Naive thymus-derived CD4-positive, alpha-beta T cell (primary cell): ENCODE results near the gene DTNA. TPM values are rescaled to one million over a fixed set of nuclear protein-coding genes. Genes with fewer than 3 reads are reported as not detected.

Experiments
- ATAC-seq: fragments of 150-1000 bp; cut with Tn5 transposase; 2 replicates; pipeline ENCODE4 v1.10.0; 2021; ENCODE audit warnings: mild to moderate bottlenecking, moderate library complexity
- CTCF ChIA-PET: fragments of 350-600 bp; sonication (Branson Sonifier 250); formaldehyde crosslinking; loops from one replicate; lab custom pipeline; 2021; ENCODE audit warnings: antibody characterized with exemption; lab: Charles Lee
- POLR2A ChIA-PET: fragments of 350-600 bp; sonication (Branson Sonifier 250); formaldehyde crosslinking; loops from one replicate; lab custom pipeline; 2021; ENCODE audit warnings: antibody characterized with exemption, inconsistent platforms; lab: Charles Lee
- DNase-seq, 9 donors: peaks; one replicate each; pipeline versions ENCODE4 v3.0.0 to v3.0.0-alpha.2; 2020 to 2022; ENCODE audit warnings: mixed read lengths in 1 of 9
- H3K27ac ChIP-seq: one replicate; pipeline ENCODE4 v1.7.0; 2013; ENCODE audit warnings: mild to moderate bottlenecking, low read depth, low read length, moderate library complexity
- H3K27me3 ChIP-seq, 2 donors: one replicate each; pipeline ENCODE4 v1.7.0; 2013; ENCODE audit warnings: low read length in 2 of 2, mild to moderate bottlenecking in 2 of 2, moderate library complexity in 2 of 2; ENCODE audit not compliant: control insufficient read depth in 2 of 2, insufficient read depth in 2 of 2
- H3K36me3 ChIP-seq, 3 experiments: 1 replicate in 2 of 3; 2 replicates in 1 of 3; pipeline ENCODE4 v1.7.0; 2013; ENCODE audit warnings: low read length in 3 of 3, mild to moderate bottlenecking in 3 of 3, moderate library complexity in 1 of 3; ENCODE audit not compliant: insufficient read depth in 3 of 3, control insufficient read depth in 2 of 3
- H3K4me1 ChIP-seq, 2 donors: one replicate each; pipeline ENCODE4 v1.7.0; 2013; ENCODE audit warnings: low read length in 2 of 2, mild to moderate bottlenecking in 2 of 2, moderate library complexity in 1 of 2; ENCODE audit not compliant: control insufficient read depth in 2 of 2, insufficient read depth in 2 of 2
- H3K4me3 ChIP-seq: 2 replicates; pipeline ENCODE4 v1.7.0; 2013; ENCODE audit warnings: mild to moderate bottlenecking, low read length
- H3K9me3 ChIP-seq, 3 experiments: 1 replicate in 2 of 3; 2 replicates in 1 of 3; pipeline ENCODE4 v1.7.0; 2013; ENCODE audit warnings: low read length in 3 of 3; ENCODE audit not compliant: control insufficient read depth in 2 of 3
- H3K27ac Mint-ChIP-seq, 9 donors: one replicate each; pipeline ENCODE4 v1.8.0; 2020 to 2022; ENCODE audit warnings: mixed read lengths in 9 of 9, mild to moderate bottlenecking in 8 of 9, moderate library complexity in 5 of 9, inconsistent platforms in 2 of 9
- H3K27me3 Mint-ChIP-seq, 5 donors: one replicate each; pipeline ENCODE4 v1.8.0; 2021 to 2022; ENCODE audit warnings: mixed read lengths in 5 of 5, mild to moderate bottlenecking in 1 of 5
- H3K36me3 Mint-ChIP-seq, 5 donors: one replicate each; pipeline ENCODE4 v1.8.0; 2020 to 2022; ENCODE audit warnings: mixed read lengths in 5 of 5, mild to moderate bottlenecking in 3 of 5, inconsistent platforms in 1 of 5
- H3K4me1 Mint-ChIP-seq, 7 donors: one replicate each; pipeline ENCODE4 v1.8.0; 2020 to 2022; ENCODE audit warnings: mixed read lengths in 7 of 7, mild to moderate bottlenecking in 3 of 7, inconsistent platforms in 1 of 7
- H3K4me3 Mint-ChIP-seq, 10 donors: one replicate each; pipeline ENCODE4 v1.8.0; 2020 to 2022; ENCODE audit warnings: mild to moderate bottlenecking in 10 of 10, mixed read lengths in 10 of 10, moderate library complexity in 6 of 10, inconsistent platforms in 2 of 10
- H3K9me3 Mint-ChIP-seq, 11 donors: one replicate each; pipeline ENCODE4 v1.8.0; 2020 to 2022; ENCODE audit warnings: mixed read lengths in 11 of 11, mild to moderate bottlenecking in 4 of 11, inconsistent platforms in 1 of 11, moderate library complexity in 1 of 11
- intact Hi-C, 2 donors: fragments of 100-400 bp; cut with micrococcal nuclease; formaldehyde crosslinking; loops; one replicate each; pipeline ENCODE4 v1.15.1; 2023
- polyA plus RNA-seq, 2 donors: library from polyadenylated mRNA; unstranded; fragments of 300-500 nt; fragmentation: Illumina TruSeq; gene quantifications; one replicate each; pipeline ENCODE4 v1.2.3, GENCODE V29; 2021
- total RNA-seq, 6 experiments: library from RNA in 5 of 6; stranded (reverse) in 5 of 6; gene quantifications; 1 replicate in 5 of 6; 2 replicates in 1 of 6; pipeline ENCODE4 v1.2.3 and lab custom pipeline; 2021 to 2026

Gene DTNA
- total and polyA plus RNA-seq, 7 experiments from 2014 or later: 0.49 to 1.5 (median 0.63) TPM; not detected in 3

DNA sequence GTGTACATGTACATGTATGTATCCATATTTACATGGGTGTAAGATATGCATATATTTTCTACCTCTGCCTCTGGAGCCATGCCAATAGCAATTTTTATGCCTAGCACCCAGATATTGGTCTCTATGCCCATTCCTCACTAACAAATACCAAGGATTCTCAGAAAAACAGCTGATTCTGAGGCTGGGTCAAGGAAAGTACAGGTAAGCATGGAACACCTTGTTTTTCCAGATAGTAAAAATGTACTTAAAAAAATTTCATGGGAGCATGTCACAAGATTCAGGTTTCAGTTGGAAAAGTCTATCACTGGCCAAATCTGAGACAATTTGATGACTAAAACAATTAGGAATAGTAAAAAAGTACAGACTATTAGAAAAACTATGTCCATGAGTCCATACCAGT is 216.6 kb downstream of the DTNA start:
- H3K4me1 Mint-ChIP-seq: no peaks in the 10 kb centered on the region
- Histone ChIP-seq H3K4me1 (no peaks in the 10 kb centered on the region), H3K27me3 (no peaks in the 10 kb centered on the region), H3K27ac (no peak overlapping the region), H3K4me3 (no peak overlapping the region), H3K9me3 (no peaks in the 10 kb centered on the region), H3K36me3 (no peaks in the 10 kb centered on the region)
- no peak overlapping the region for H3K27ac Mint-ChIP-seq
- H3K4me3 Mint-ChIP-seq: no peak overlapping the region
- peaks cover 6 to 22% (median 7%) of the 10 kb centered on the region in 5 donors for H3K27me3 Mint-ChIP-seq
- CTCF ChIA-PET: no interaction called here
- H3K9me3 Mint-ChIP-seq: no peaks in the 10 kb centered on the region
- POLR2A ChIA-PET: no interaction called here
- intact Hi-C loops: no loop called here
- H3K36me3 Mint-ChIP-seq: peaks cover 0 to 6% (median 0%) of the 10 kb centered on the region in 5 donors
- no peak for ATAC-seq
- DNase-seq: no peak

- Mint-ChIP-seq H3K36me3 (peaks cover 0 to 6% (median 0%) of the 10 kb centered on the region in 5 donors), H3K4me1 (no peaks in the 10 kb centered on the region), H3K9me3 (no peaks in the 10 kb centered on the region), H3K27ac (no peak overlapping the region), H3K4me3 (no peak overlapping the region), H3K27me3 (peaks cover 6 to 16% (median 7%) of the 10 kb centered on the region in 5 donors)
- no peaks in the 10 kb centered on the region for H3K27me3 ChIP-seq
- ATAC-seq (no peak), DNase-seq (no peak)
- H3K9me3 ChIP-seq: no peaks in the 10 kb centered on the region
- POLR2A ChIA-PET: no interaction called here
- H3K4me1 ChIP-seq: no peaks in the 10 kb centered on the region
- no peak overlapping the region for H3K27ac ChIP-seq
- CTCF ChIA-PET: no interaction called here
- H3K4me3 ChIP-seq: no peak overlapping the region
- H3K36me3 ChIP-seq: no peaks in the 10 kb centered on the region
- intact Hi-C loops: no loop called here
Observed at GRCh38 chr18:34928088-34928753, 218.1 kb downstream of the DTNA start.

GRCh38 chr18:34928754-34929335 is 218.7 kb downstream of the DTNA start:
- H3K27ac ChIP-seq: no peak overlapping the region
- no peaks in the 10 kb centered on the region for H3K9me3 ChIP-seq
- no peak overlapping the region for H3K4me3 ChIP-seq
- intact Hi-C loops: no loop called here
- Mint-ChIP-seq H3K4me1 (no peaks in the 10 kb centered on the region), H3K9me3 (no peaks in the 10 kb centered on the region), H3K27ac (no peak overlapping the region), H3K36me3 (peaks cover 0 to 6% (median 0%) of the 10 kb centered on the region in 5 donors), H3K27me3 (peaks cover 6 to 10% (median 7%) of the 10 kb centered on the region in 5 donors), H3K4me3 (no peak overlapping the region)
- CTCF ChIA-PET: no interaction called here
- ATAC-seq (no peak), DNase-seq (no peak)
- no peaks in the 10 kb centered on the region for H3K4me1 ChIP-seq
- POLR2A ChIA-PET: no interaction called here
- H3K36me3 ChIP-seq: no peaks in the 10 kb centered on the region
- no peaks in the 10 kb centered on the region for H3K27me3 ChIP-seq

GRCh38 chr18:34929336-34929780 is 219.3 kb downstream of the DTNA start:
- Histone ChIP-seq H3K27me3 (no peaks in the 10 kb centered on the region), H3K4me1 (no peaks in the 10 kb centered on the region), H3K9me3 (no peaks in the 10 kb centered on the region), H3K27ac (no peak overlapping the region), H3K4me3 (no peak overlapping the region), H3K36me3 (no peaks in the 10 kb centered on the region)
- ChIA-PET POLR2A (no interaction called here), CTCF (no interaction called here)
- intact Hi-C loops: no loop called here
- no peak overlapping the region for H3K27ac Mint-ChIP-seq
- no peaks in the 10 kb centered on the region for H3K9me3 Mint-ChIP-seq
- DNase-seq (no peak), ATAC-seq (no peak)
- H3K27me3 Mint-ChIP-seq: peaks cover 6 to 10% (median 7%) of the 10 kb centered on the region in 5 donors
- no peak overlapping the region for H3K4me3 Mint-ChIP-seq
- H3K4me1 Mint-ChIP-seq: no peaks in the 10 kb centered on the region
- H3K36me3 Mint-ChIP-seq: peaks cover 0 to 6% (median 0%) of the 10 kb centered on the region in 5 donors

DNA sequence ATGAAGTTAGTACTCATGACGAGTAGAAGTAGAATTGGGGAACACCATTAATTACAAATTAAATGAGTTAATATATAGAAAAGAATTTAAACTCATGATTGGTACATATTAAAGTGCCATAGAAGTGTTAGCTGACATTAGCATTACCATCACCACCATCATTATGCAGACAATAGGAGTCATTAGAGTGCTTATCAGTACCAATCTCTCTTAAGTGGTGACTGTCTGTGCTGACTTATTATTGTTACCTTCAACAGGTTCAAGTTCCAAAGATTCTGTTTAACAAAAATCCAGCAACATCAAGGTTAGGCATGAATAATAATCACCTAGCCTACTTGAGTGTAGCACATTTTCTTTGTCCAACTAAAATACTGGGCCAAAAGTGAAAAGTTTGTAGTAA is 222.3 kb downstream of the DTNA start:
- no peak overlapping the region for H3K27ac ChIP-seq
- no peaks in the 10 kb centered on the region for H3K36me3 ChIP-seq
- Mint-ChIP-seq H3K27me3 (peaks cover 0 to 9% (median 3%) of the 10 kb centered on the region in 5 donors), H3K27ac (no peak overlapping the region), H3K36me3 (no peaks in the 10 kb centered on the region), H3K9me3 (no peaks in the 10 kb centered on the region), H3K4me3 (no peak overlapping the region), H3K4me1 (no peaks in the 10 kb centered on the region)
- no peak overlapping the region for H3K4me3 ChIP-seq
- ChIA-PET CTCF (no interaction called here), POLR2A (no interaction called here)
- DNase-seq: no peak
- no peaks in the 10 kb centered on the region for H3K27me3 ChIP-seq
- ATAC-seq: no peak
- no peaks in the 10 kb centered on the region for H3K4me1 ChIP-seq
- intact Hi-C loops: no loop called here
- H3K9me3 ChIP-seq: no peaks in the 10 kb centered on the region

GRCh38 chr18:34932792-34933466 is 222.8 kb downstream of the DTNA start:
- intact Hi-C loops: no loop called here
- ChIA-PET POLR2A (no interaction called here), CTCF (no interaction called here)
- no peaks in the 10 kb centered on the region for H3K9me3 ChIP-seq
- Mint-ChIP-seq H3K4me1 (no peaks in the 10 kb centered on the region), H3K27ac (no peak overlapping the region), H3K36me3 (no peaks in the 10 kb centered on the region), H3K27me3 (peaks cover 0 to 13% (median 7%) of the 10 kb centered on the region in 5 donors), H3K9me3 (no peaks in the 10 kb centered on the region), H3K4me3 (no peak overlapping the region)
- DNase-seq (no peak), ATAC-seq (no peak)
- H3K4me1 ChIP-seq: no peaks in the 10 kb centered on the region
- H3K4me3 ChIP-seq: no peak overlapping the region
- no peak overlapping the region for H3K27ac ChIP-seq
- no peaks in the 10 kb centered on the region for H3K27me3 ChIP-seq
- no peaks in the 10 kb centered on the region for H3K36me3 ChIP-seq
